ENCODE data around the gene LRRC8D.

- no peak for TF ChIP-seq CTCF (IDR thresholded peaks at IDR 0.05)
- TF ChIP-seq POLR2A (IDR thresholded peaks at IDR 0.05), result no peak
- TF ChIP-seq EP300 (IDR thresholded peaks at IDR 0.05), result no peak
These were observed 123.3 kb downstream of the LRRC8D start for GRCh38 chr1:89943846-89944781.

All from ovary (tissue), 3 donors.